A549 (cell line): ENCODE results near the gene G6PC1. TPM values are rescaled to one million over a fixed set of nuclear protein-coding genes. Genes with fewer than 3 reads are reported as not detected.
A peak's percentile ranks its signal among the peaks of the same experiment; 100 is the strongest.

ENCODE experiments used
- ATAC-seq, 2 experiments: fragments of 200-7000 bp in 1 of 2; fragments of >200 bp in 1 of 2; cut with Nextera tagmentation in 1 of 2; cut with Tn5 transposase in 1 of 2; 3 replicates each; pipeline versions ENCODE4 v1.8.0 to v1.9.1; 2018 to 2020; ENCODE audit warnings: mild to moderate bottlenecking in 1 of 2, moderate library complexity in 1 of 2
- CTCF ChIA-PET: fragments of 300-600 bp; sonication (Branson Sonifier 250); formaldehyde crosslinking; extraction: SDS; loops from one replicate; lab custom pipeline; 2021; ENCODE audit warnings: antibody characterized with exemption, inconsistent platforms; lab: Yijun Ruan, JAX
- POLR2A ChIA-PET: fragments of 350-600 bp; formaldehyde crosslinking; extraction: SDS; loops from one replicate; lab custom pipeline; 2021; ENCODE audit warnings: antibody characterized with exemption, inconsistent platforms; lab: Yijun Ruan, JAX
- DNase-seq, 2 experiments: peaks; one replicate each; pipeline versions ENCODE4 v3.0.0 to v3.0.0-alpha.2; 2011 to 2016; ENCODE audit warnings: low read depth in 1 of 2, low spot score in 1 of 2
- FAIRE-seq: peaks from 2 replicates; lab custom pipeline; 2011; peaks lifted over from hg19 to GRCh38; lab: Jason Lieb, UNC
- H3K27ac ChIP-seq, 2 experiments: fragments of >200 bp; sonication (Bioruptor Twin); formaldehyde crosslinking; 3 replicates each; pipeline ENCODE4 v1.5.1; 2016 to 2017
- H3K4me1 ChIP-seq: fragments of >200 bp; sonication (Bioruptor Twin); formaldehyde crosslinking; 3 replicates; pipeline ENCODE4 v1.6.1; 2016
- H3K4me2 ChIP-seq: fragments of >200 bp; sonication (Bioruptor Twin); formaldehyde crosslinking; 3 replicates; pipeline ENCODE4 v1.6.1; 2016
- H3K4me3 ChIP-seq: fragments of >200 bp; sonication (Bioruptor Twin); formaldehyde crosslinking; 3 replicates; pipeline ENCODE4 v1.5.1; 2016
- H3K9me3 ChIP-seq: fragments of >200 bp; sonication (Bioruptor Twin); formaldehyde crosslinking; 3 replicates; pipeline ENCODE4 v1.6.1; 2016
- BHLHE40 ChIP-seq: IDR thresholded peaks from 2 replicates; pipeline ENCODE4 v1.6.1; 2012; ENCODE audit warnings: low read depth, low read length, inconsistent platforms
- CEBPB ChIP-seq, 2 experiments: fragments of >200 bp in 1 of 2; sonication (Bioruptor Twin) in 1 of 2; formaldehyde crosslinking in 1 of 2; IDR thresholded peaks; 2 replicates each; pipeline ENCODE4 v1.6.1; 2012 to 2016
- CHD2 ChIP-seq: fragments of 150-350 bp; IDR thresholded peaks from 2 replicates; pipeline ENCODE4 v1.6.1; 2014; ENCODE audit warnings: low read length; ENCODE audit not compliant: partially characterized antibody
- CTCF ChIP-seq: fragments of >200 bp; sonication (Bioruptor Twin); formaldehyde crosslinking; IDR thresholded peaks from 3 replicates; pipeline ENCODE4 v1.5.1; 2016
- EHF ChIP-seq: fragments of 250-450 bp; sonication (Bioruptor Pico); IDR thresholded peaks from 2 replicates; pipeline ENCODE4 v1.5.0; 2020; ENCODE audit warnings: mild to moderate bottlenecking
- EHMT2 ChIP-seq: fragments of 200-600 bp; sonication (generic); IDR thresholded peaks from 2 replicates; pipeline ENCODE4 v1.6.1; 2016; ENCODE audit warnings: antibody characterized with exemption, low read depth, mild to moderate bottlenecking, moderate library complexity
- EP300 ChIP-seq, 2 experiments: fragments of >200 bp; sonication (Bioruptor Twin); formaldehyde crosslinking; IDR thresholded peaks; 2 replicates in 1 of 2; 3 replicates in 1 of 2; pipeline ENCODE4 v1.6.1; 2016 to 2017
- ESRRA ChIP-seq: fragments of 150-350 bp; IDR thresholded peaks from 2 replicates; pipeline ENCODE4 v1.6.1; 2014; ENCODE audit warnings: mild to moderate bottlenecking, low read length, borderline replicate concordance
- FOXS1 ChIP-seq: fragments of 250-450 bp; sonication (Bioruptor Pico); IDR thresholded peaks from 2 replicates; pipeline ENCODE4 v1.5.0; 2020; ENCODE audit warnings: mild to moderate bottlenecking, moderate library complexity
- GATA3 ChIP-seq: IDR thresholded peaks from 2 replicates; pipeline ENCODE4 v1.6.1; 2012; ENCODE audit warnings: borderline replicate concordance
- HDAC2 ChIP-seq: fragments of 200-600 bp; sonication (generic); IDR thresholded peaks from 2 replicates; pipeline ENCODE4 v1.6.1; 2016
- HOXA7 ChIP-seq: fragments of 250-450 bp; sonication (Bioruptor Pico); IDR thresholded peaks from 2 replicates; pipeline ENCODE4 v1.5.0; 2020; ENCODE audit warnings: mild to moderate bottlenecking, moderate library complexity
- JUNB ChIP-seq: fragments of >200 bp; sonication (Bioruptor Twin); formaldehyde crosslinking; IDR thresholded peaks from 2 replicates; pipeline ENCODE4 v1.6.1; 2016
- KDM1A ChIP-seq: fragments of 200-600 bp; sonication (generic); IDR thresholded peaks from 2 replicates; pipeline ENCODE4 v1.6.1; 2016; ENCODE audit warnings: low read depth, mild to moderate bottlenecking
- MYC ChIP-seq: IDR thresholded peaks from 2 replicates; pipeline ENCODE4 v1.6.1; 2012; ENCODE audit warnings: mild to moderate bottlenecking, inconsistent platforms, low read length, improper control_type of control experiment, borderline replicate concordance
- NFE2L2 ChIP-seq: fragments of 150-350 bp; conservative IDR thresholded peaks from 2 replicates; pipeline ENCODE4 v1.6.1; 2014; ENCODE audit warnings: low read length
- NPAS2 ChIP-seq: fragments of 250-450 bp; sonication (Bioruptor Pico); IDR thresholded peaks from 2 replicates; pipeline ENCODE4 v1.8.0; 2022; ENCODE audit warnings: mild to moderate bottlenecking, moderate library complexity, borderline replicate concordance
- POLR2A ChIP-seq: IDR thresholded peaks from 2 replicates; pipeline ENCODE4 v1.6.1; 2012; ENCODE audit warnings: mild to moderate bottlenecking, low read length
- POLR2AphosphoS2 ChIP-seq: conservative IDR thresholded peaks from 2 replicates; pipeline ENCODE4 v1.6.1; 2012; ENCODE audit warnings: low read length, improper control_type of control experiment, inconsistent platforms
- RAD21 ChIP-seq, 2 experiments: fragments of >200 bp in 1 of 2; sonication (Bioruptor Twin) in 1 of 2; formaldehyde crosslinking in 1 of 2; IDR thresholded peaks in 1 of 2; conservative IDR thresholded peaks in 1 of 2; 2 replicates in 1 of 2; 3 replicates in 1 of 2; pipeline ENCODE4 v1.6.1; 2012 to 2018; ENCODE audit warnings: inconsistent platforms in 1 of 2
- REST ChIP-seq: fragments of 200-600 bp; sonication (generic); IDR thresholded peaks from 2 replicates; pipeline ENCODE4 v1.6.1; 2016; ENCODE audit warnings: antibody characterized with exemption, mild to moderate bottlenecking, moderate library complexity
- RFX5 ChIP-seq: fragments of 450-650 bp; IDR thresholded peaks from 2 replicates; pipeline ENCODE4 v1.7.1; 2014; ENCODE audit warnings: antibody characterized with exemption, mild to moderate bottlenecking, moderate library complexity
- SMC3 ChIP-seq: fragments of >200 bp; sonication (Bioruptor Twin); formaldehyde crosslinking; IDR thresholded peaks from 3 replicates; pipeline ENCODE4 v1.6.1; 2018; ENCODE audit warnings: inconsistent platforms
- ZFP36 ChIP-seq: fragments of 450-650 bp; IDR thresholded peaks from 2 replicates; pipeline ENCODE4 v1.6.1; 2014; ENCODE audit warnings: borderline replicate concordance; ENCODE audit not compliant: partially characterized antibody
- WGBS: methylation state at CpG from one replicate; pipeline ENCODE4 v1.1.6; 2017; ENCODE audit errors: missing lambda C conversion rate; 5-methylcytosine and 5-hydroxymethylcytosine counted together
- polyA plus RNA-seq, 4 experiments: library from polyadenylated mRNA; depleted of rRNA in 3 of 4; stranded (reverse); fragments of >200 nt; fragmentation: RNase III in 1 of 4; extraction: RNeasy Plus Mini Kit Qiagen cat#74134 plus additional on column Dnase treatment in 1 of 4; gene quantifications; 2 replicates in 3 of 4; 3 replicates in 1 of 4; pipeline ENCODE4 v1.2.3, GENCODE V29; 2011 to 2017
- TF ChIP-seq, protein P1 (sequence below): fragments of >200 bp; sonication (Bioruptor Twin); formaldehyde crosslinking; IDR thresholded peaks from 2 replicates; pipeline ENCODE4 v1.6.1; 2016
- TF ChIP-seq, protein P2 (sequence below): IDR thresholded peaks from 2 replicates; pipeline ENCODE4 v1.6.1; 2012; ENCODE audit warnings: low read depth, borderline replicate concordance
- TF ChIP-seq, protein P3 (sequence below): IDR thresholded peaks from 2 replicates; pipeline ENCODE4 v1.6.1; 2012

The G6PC1 gene
- polyA plus RNA-seq, 2 of the 4 experiments (the other 2 are of a cell fraction) = not detected

- H3K4me1 ChIP-seq = no peaks in the 10 kb centered on the region
- ChIA-PET CTCF (interaction anchor here (0.5 to 9.8 kb wide), 60 partner anchors 9 to 581 kb away, joined by 3 to 303 read pairs (median 4); partner anchors contain the start of genes AOC2, AOC3, BECN1 and G6PC1), POLR2A (interaction anchor here (1.1 kb wide), 1 partner anchor 164 kb away, joined by 3 read pairs; no protein-coding TSS in a partner anchor)
- TF ChIP-seq, protein P1, sequence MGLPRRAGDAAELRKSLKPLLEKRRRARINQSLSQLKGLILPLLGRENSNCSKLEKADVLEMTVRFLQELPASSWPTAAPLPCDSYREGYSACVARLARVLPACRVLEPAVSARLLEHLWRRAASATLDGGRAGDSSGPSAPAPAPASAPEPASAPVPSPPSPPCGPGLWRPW = no peak
- TF ChIP-seq SMC3 (peak; percentile 95), NFE2L2 (no peak), CTCF (peak; percentile 93), ESRRA (no peak), EHF (CRISPR knock-in tag) (no peak), NPAS2 (no peak), HDAC2 (no peak), FOXS1 (no peak), BHLHE40 (no peak), GATA3 (no peak), EHMT2 (no peak), KDM1A (no peak), ZFP36 (no peak), POLR2A (no peak), RFX5 (no peak), JUNB (no peak), RAD21 (conservative IDR thresholded peaks at IDR 0.05 in 1 of 2, IDR thresholded peaks at IDR 0.05 in 1 of 2) (peak; percentile 97 to 98)
- TF ChIP-seq, protein P2, sequence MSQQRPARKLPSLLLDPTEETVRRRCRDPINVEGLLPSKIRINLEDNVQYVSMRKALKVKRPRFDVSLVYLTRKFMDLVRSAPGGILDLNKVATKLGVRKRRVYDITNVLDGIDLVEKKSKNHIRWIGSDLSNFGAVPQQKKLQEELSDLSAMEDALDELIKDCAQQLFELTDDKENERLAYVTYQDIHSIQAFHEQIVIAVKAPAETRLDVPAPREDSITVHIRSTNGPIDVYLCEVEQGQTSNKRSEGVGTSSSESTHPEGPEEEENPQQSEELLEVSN = no peak
- TF ChIP-seq, protein P3, sequence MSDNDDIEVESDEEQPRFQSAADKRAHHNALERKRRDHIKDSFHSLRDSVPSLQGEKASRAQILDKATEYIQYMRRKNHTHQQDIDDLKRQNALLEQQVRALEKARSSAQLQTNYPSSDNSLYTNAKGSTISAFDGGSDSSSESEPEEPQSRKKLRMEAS = no peak
- no peaks in the 10 kb centered on the region for H3K9me3 ChIP-seq
- no peak overlapping the region for H3K27ac ChIP-seq
- peak; percentile 96 for ATAC-seq
- no peak overlapping the region for H3K4me3 ChIP-seq
- H3K4me2 ChIP-seq = no peak overlapping the region
- DNase-seq = peak; percentile 78 to 81
- peak; percentile 78 for FAIRE-seq
- 37% methylated on average over 9 of the region's 9 CpGs for WGBS
Observed at GRCh38 chr17:42937712-42938596, 37.4 kb downstream of the G6PC1 start.

DNA sequence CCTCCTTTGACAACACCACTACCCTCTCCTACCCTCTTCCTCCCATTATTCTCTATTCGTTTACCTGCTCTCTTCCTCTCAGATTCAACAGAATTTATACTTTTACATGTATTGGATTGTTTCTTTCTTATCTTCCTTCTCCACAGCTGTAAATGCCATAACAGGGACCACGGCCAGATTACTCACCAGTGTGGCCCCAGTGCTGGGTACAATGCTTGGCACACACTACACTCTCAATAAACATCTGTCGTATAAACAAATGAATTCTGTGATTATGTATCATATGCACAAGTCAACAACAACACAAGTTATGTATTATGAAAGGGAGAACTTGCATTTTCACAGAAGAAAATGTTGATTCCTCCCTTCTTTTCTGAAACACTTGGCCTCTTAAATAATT, 43.6 kb downstream of the G6PC1 start:
- POLR2A ChIA-PET = no interaction called here
- DNase-seq (no peak), FAIRE-seq (no peak), ATAC-seq (no peak)
- H3K4me1 ChIP-seq = no peaks in the 10 kb centered on the region
- CTCF ChIA-PET = interaction anchor here (1.0 to 9.8 kb wide), 7 partner anchors 7 to 111 kb away, joined by 3 to 303 read pairs (median 10); partner anchors contain the start of genes AOC2, AOC3, PSME3 and RPL27
- 34% methylated on average over 3 of the region's 3 CpGs for WGBS
- H3K4me2 ChIP-seq = no peak overlapping the region
- H3K27ac ChIP-seq = no peak overlapping the region
- TF ChIP-seq EP300 (IDR thresholded peaks at IDR 0.05) = no peak
- TF ChIP-seq, all 56 proteins: peak for 0
- Histone ChIP-seq H3K9me3 (no peaks in the 10 kb centered on the region), H3K4me3 (no peak overlapping the region)

- CTCF ChIA-PET = interaction anchor here (1.0 to 6.0 kb wide), 6 partner anchors 9 to 267 kb away, joined by 3 to 41 read pairs (median 6); partner anchors contain the start of gene AOC2
- Histone ChIP-seq H3K9me3 (no peaks in the 10 kb centered on the region), H3K4me2 (no peak overlapping the region), H3K4me1 (no peaks in the 10 kb centered on the region), H3K4me3 (no peak overlapping the region), H3K27ac (no peak overlapping the region)
- DNase-seq (no peak), FAIRE-seq (no peak), ATAC-seq (no peak)
- WGBS = 100% methylated on average over 1 of the region's 1 CpG
- POLR2A ChIA-PET = no interaction called here
- TF ChIP-seq CEBPB (IDR thresholded peaks at IDR 0.05) = no peak
- TF ChIP-seq, protein P2 = no peak
- no peak for TF ChIP-seq HOXA7 (CRISPR knock-in tag)
- TF ChIP-seq CHD2 = no peak
- TF ChIP-seq NFE2L2 = no peak
- no peak for TF ChIP-seq MYC
- no peak for TF ChIP-seq POLR2AphosphoS2
- TF ChIP-seq ESRRA = no peak
- no peak for TF ChIP-seq RFX5
- no peak for TF ChIP-seq JUNB
- no peak for TF ChIP-seq REST
Observed at GRCh38 chr17:42946812-42947211, 46.2 kb downstream of the G6PC1 start.
